Kidney (tissue), 14 donors: ENCODE measurements around the gene ROR1. TPM values are rescaled to one million over a fixed set of nuclear protein-coding genes. Genes with fewer than 3 reads are reported as not detected.

Source experiments
- DNase-seq, 5 donors: peaks; one replicate each; pipeline ENCODE4 v3.0.0-alpha.2; 2013 to 2020
- FAIRE-seq: peaks from 2 replicates; lab custom pipeline; 2012; peaks lifted over from hg19 to GRCh38; lab: Jason Lieb, UNC
- H3K27ac ChIP-seq, 2 donors: one replicate each; pipeline ENCODE4 v1.7.0; 2013; ENCODE audit warnings: low read depth in 2 of 2, low read length in 2 of 2, inconsistent platforms in 1 of 2
- H3K27me3 ChIP-seq: one replicate; pipeline ENCODE4 v1.7.1; 2013; ENCODE audit warnings: low read length, inconsistent platforms; ENCODE audit not compliant: control insufficient read depth, insufficient read depth
- H3K36me3 ChIP-seq, 3 donors: one replicate each; pipeline versions ENCODE4 v1.7.0 to v1.7.1; 2013; ENCODE audit warnings: low read length in 3 of 3, control low read depth in 1 of 3, inconsistent platforms in 1 of 3; ENCODE audit not compliant: insufficient read depth in 3 of 3, control insufficient read depth in 2 of 3
- H3K4me1 ChIP-seq, 3 donors: one replicate each; pipeline versions ENCODE4 v1.7.0 to v1.7.1; 2013; ENCODE audit warnings: low read length in 3 of 3, inconsistent platforms in 1 of 3, low read depth in 1 of 3; ENCODE audit not compliant: control insufficient read depth in 2 of 3, insufficient read depth in 2 of 3
- H3K4me3 ChIP-seq, 3 donors: one replicate each; pipeline versions ENCODE4 v1.7.0 to v1.8.1; 2013; ENCODE audit warnings: low read length in 3 of 3, control low read depth in 1 of 3, inconsistent platforms in 1 of 3
- H3K9ac ChIP-seq, 3 donors: one replicate each; pipeline versions ENCODE4 v1.7.0 to v1.7.1; 2013; ENCODE audit warnings: low read length in 3 of 3, control low read depth in 1 of 3, inconsistent platforms in 1 of 3
- H3K9me3 ChIP-seq, 3 donors: one replicate each; pipeline versions ENCODE4 v1.7.0 to v1.7.1; 2013; ENCODE audit warnings: low read length in 3 of 3, control low read depth in 1 of 3, inconsistent platforms in 1 of 3; ENCODE audit not compliant: control insufficient read depth in 2 of 3, insufficient read depth in 1 of 3
- CTCF ChIP-seq: IDR thresholded peaks from 3 replicates; pipeline ENCODE4 v1.5.1; 2012; ENCODE audit warnings: mild to moderate bottlenecking, moderate library complexity, borderline replicate concordance; ENCODE audit not compliant: insufficient read depth; ENCODE audit errors: extremely low read depth
- intact Hi-C: fragments of 100-400 bp; cut with DNase I; formaldehyde crosslinking; loops from one replicate; pipeline ENCODE4 v1.11.1; 2022
- polyA plus RNA-seq: library from polyadenylated mRNA; stranded (reverse); fragments of 350-450 nt; fragmentation: Illumina TruSeq; extraction: RNeasy Lipid Tissue Mini Kit (QIAGEN cat#74804); gene quantifications from one replicate; pipeline ENCODE4 v1.2.3, GENCODE V29; 2014; ENCODE audit warnings: low read depth, low replicate concordance; ENCODE audit not compliant: insufficient read depth
- total RNA-seq: library from RNA; stranded (reverse); fragmentation: NEBNext Ultra II Directional; extraction: Animal tissue kit (Norgen Biotek cat#: 25700); gene quantifications from one replicate; pipeline ENCODE4 v1.2.1, GENCODE V29; 2021
- donor health status: control.
- donor health status: control.
- donor health status: control.
- donor health status: control.
- donor health status: control.
- donor health status: DM: yes; HTN: yes; CAD: no.
- donor health status: Normal renal cell carcinoma (clear cell type).

Gene ROR1
- total and polyA plus RNA-seq, 2 donors from 2014 or later: 0.77 to 8.0 TPM

- FAIRE-seq (no peak), DNase-seq (no peak)
- Histone ChIP-seq H3K36me3 (no peaks in the 10 kb centered on the region), H3K9me3 (no peaks in the 10 kb centered on the region), H3K4me1 (no peaks in the 10 kb centered on the region), H3K27me3 (no peaks in the 10 kb centered on the region), H3K4me3 (no peak overlapping the region), H3K9ac (no peak overlapping the region), H3K27ac (no peak overlapping the region)
- TF ChIP-seq CTCF: no peak
- intact Hi-C loops: no loop called here
These were observed 73.6 kb downstream of the ROR1 start for GRCh38 chr1:63847308-63847910.

GRCh38 chr1:63848733-63849132, 74.9 kb downstream of the ROR1 start:
- H3K27me3 ChIP-seq: no peaks in the 10 kb centered on the region
- H3K9me3 ChIP-seq: no peaks in the 10 kb centered on the region
- H3K36me3 ChIP-seq: no peaks in the 10 kb centered on the region
- intact Hi-C loops: no loop called here
- H3K4me3 ChIP-seq: no peak overlapping the region
- FAIRE-seq (no peak), DNase-seq (no peak)
- no peak overlapping the region for H3K27ac ChIP-seq
- H3K9ac ChIP-seq: no peak overlapping the region
- no peak for TF ChIP-seq CTCF
- H3K4me1 ChIP-seq: no peaks in the 10 kb centered on the region

DNA sequence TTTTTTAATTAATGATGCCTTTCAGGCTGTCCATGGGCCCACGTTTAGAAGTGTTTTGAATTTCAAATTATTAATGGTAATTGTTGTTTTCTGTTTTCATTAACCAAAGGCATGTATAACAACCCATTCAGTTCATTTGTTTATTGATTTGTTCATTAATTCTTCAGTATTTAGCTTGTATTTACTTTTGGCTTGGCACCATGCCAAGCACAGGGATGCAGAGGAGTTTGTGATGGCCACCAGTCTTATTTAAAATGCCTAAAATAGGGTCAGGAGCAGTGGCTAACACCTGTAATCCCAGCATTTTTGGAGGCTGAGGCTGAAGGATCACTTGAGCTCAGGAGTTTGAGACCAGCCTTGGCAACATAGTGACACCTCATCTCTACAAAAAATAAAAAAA, 75.3 kb downstream of the ROR1 start:
- no peaks in the 10 kb centered on the region for H3K27me3 ChIP-seq
- DNase-seq: no peak
- H3K4me1 ChIP-seq: no peaks in the 10 kb centered on the region
- H3K4me3 ChIP-seq: no peak overlapping the region
- H3K27ac ChIP-seq: no peak overlapping the region
- no peaks in the 10 kb centered on the region for H3K9me3 ChIP-seq
- intact Hi-C loops: no loop called here
- no peak for TF ChIP-seq CTCF
- FAIRE-seq: no peak
- H3K36me3 ChIP-seq: no peaks in the 10 kb centered on the region
- no peak overlapping the region for H3K9ac ChIP-seq

DNA sequence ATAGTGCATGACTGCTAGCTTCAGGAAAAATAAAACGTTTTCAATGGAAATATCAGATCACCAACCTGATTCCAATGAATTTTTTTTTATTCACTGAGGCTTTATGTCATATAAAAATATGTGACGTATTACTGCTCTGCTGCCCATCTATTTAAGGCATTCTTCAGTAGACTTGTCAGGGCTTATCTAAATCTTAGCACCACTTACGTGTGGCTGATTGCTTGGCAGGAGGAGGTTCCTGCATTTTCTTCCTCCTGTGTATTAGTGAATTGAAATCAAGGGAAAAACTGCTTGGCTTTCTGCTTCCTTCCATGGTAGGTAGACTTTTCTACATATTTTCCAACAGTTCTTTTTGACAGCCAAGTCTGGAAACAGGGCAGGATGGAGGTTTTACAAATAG, 80.3 kb downstream of the ROR1 start:
- Histone ChIP-seq H3K9ac (no peak overlapping the region), H3K4me3 (no peak overlapping the region), H3K27me3 (no peaks in the 10 kb centered on the region), H3K36me3 (no peaks in the 10 kb centered on the region), H3K9me3 (no peaks in the 10 kb centered on the region), H3K27ac (no peak overlapping the region), H3K4me1 (no peaks in the 10 kb centered on the region)
- intact Hi-C loops: no loop called here
- no peak for DNase-seq
- FAIRE-seq: no peak
- no peak for TF ChIP-seq CTCF
